ENCODE measurements around the gene TUBGCP6.

TUBGCP6 gene

DNA sequence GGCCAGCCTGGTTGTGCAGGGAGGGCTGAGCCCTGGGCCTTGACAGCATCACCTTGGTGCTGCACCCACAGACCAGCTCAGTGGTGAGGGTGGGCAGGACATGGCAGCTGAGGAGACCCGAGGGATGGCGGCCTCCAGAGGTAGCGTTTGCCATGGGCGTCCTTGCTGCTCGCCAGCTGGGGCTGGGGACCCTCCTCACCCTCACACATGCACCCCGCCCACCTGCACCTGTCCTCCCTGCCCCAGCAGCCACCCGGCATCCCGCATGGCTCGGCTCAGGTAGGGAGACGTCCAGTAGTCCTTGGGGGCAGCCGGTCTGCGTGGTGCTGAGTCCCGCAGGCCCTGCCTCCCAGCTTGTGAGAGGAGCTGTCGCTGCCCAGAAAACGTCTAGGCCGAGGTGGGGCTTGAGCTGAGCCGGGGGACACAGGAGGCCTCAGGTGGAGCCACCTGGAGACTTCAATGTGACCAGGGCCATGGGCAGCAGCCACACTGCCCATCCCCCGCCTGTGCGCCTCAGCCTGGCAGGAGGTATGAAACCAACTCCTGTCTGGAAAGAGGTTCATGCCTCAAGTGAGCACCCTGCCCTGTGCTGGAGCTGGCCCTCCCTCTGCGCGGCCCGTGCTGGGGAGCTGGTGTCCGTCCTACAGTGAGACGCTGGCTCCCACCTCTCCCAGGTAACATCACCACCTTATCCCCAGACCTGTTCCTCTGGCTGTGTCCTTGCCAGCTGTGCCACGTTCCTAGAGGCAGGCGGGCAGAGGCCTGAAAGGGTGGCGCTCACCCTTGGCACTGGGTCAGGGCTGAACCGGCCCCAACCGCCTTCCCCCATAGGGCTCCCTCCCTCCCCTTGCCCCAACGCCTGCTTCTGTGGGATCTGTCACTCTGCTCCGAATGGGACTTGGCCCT, 62.4 kb downstream of the TUBGCP6 start:
- no peak for DNase-seq
- H3K9ac ChIP-seq (ENCODE audit: low read depth, low read length): no peak overlapping the region
- no peak overlapping the region for H2AFZ ChIP-seq (ENCODE audit: low read depth, low read length)
- H3K4me1 ChIP-seq (ENCODE audit: insufficient read depth, low read length): peaks cover 14% of the 10 kb centered on the region
- H3K27ac ChIP-seq (ENCODE audit: low read length): no peak overlapping the region
- H3K36me3 ChIP-seq (ENCODE audit: insufficient read depth, low read length): no peaks in the 10 kb centered on the region
- H3K4me2 ChIP-seq (ENCODE audit: insufficient read depth, low read length): no peak overlapping the region
- no peak overlapping the region for H3K4me3 ChIP-seq (ENCODE audit: low read depth in 1 of 2, low read length in 2 of 2)
- no peaks in the 10 kb centered on the region for H3K9me3 ChIP-seq (ENCODE audit: insufficient read depth, low read length, severe bottlenecking)
- no peak for TF ChIP-seq EZH2 (IDR thresholded peaks at IDR 0.05; ENCODE audit: borderline replicate concordance, low read depth, low read length, severe bottlenecking)
- TF ChIP-seq, protein P1, sequence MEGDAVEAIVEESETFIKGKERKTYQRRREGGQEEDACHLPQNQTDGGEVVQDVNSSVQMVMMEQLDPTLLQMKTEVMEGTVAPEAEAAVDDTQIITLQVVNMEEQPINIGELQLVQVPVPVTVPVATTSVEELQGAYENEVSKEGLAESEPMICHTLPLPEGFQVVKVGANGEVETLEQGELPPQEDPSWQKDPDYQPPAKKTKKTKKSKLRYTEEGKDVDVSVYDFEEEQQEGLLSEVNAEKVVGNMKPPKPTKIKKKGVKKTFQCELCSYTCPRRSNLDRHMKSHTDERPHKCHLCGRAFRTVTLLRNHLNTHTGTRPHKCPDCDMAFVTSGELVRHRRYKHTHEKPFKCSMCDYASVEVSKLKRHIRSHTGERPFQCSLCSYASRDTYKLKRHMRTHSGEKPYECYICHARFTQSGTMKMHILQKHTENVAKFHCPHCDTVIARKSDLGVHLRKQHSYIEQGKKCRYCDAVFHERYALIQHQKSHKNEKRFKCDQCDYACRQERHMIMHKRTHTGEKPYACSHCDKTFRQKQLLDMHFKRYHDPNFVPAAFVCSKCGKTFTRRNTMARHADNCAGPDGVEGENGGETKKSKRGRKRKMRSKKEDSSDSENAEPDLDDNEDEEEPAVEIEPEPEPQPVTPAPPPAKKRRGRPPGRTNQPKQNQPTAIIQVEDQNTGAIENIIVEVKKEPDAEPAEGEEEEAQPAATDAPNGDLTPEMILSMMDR (IDR thresholded peaks at IDR 0.05; ENCODE audit: borderline replicate concordance, extremely low read depth, low read length, poor library complexity, severe bottlenecking): no peak
- ATAC-seq (ENCODE audit: insufficient read depth, low read depth): no peak
- H3K27me3 ChIP-seq (ENCODE audit: insufficient read depth, low read length, poor library complexity): no peaks in the 10 kb centered on the region
- peaks cover 19% of the 10 kb centered on the region for H3K79me2 ChIP-seq (ENCODE audit: insufficient read depth, low read length)
- H4K20me1 ChIP-seq (ENCODE audit: insufficient read depth, low read length): peaks cover 9% of the 10 kb centered on the region

GRCh38 chr22:50180727-50181521, 63.9 kb downstream of the TUBGCP6 start:
- H4K20me1 ChIP-seq (ENCODE audit: insufficient read depth, low read length): no peaks in the 10 kb centered on the region
- TF ChIP-seq, protein P1 (IDR thresholded peaks at IDR 0.05; ENCODE audit: borderline replicate concordance, extremely low read depth, low read length, poor library complexity, severe bottlenecking): no peak
- TF ChIP-seq EZH2 (IDR thresholded peaks at IDR 0.05; ENCODE audit: borderline replicate concordance, low read depth, low read length, severe bottlenecking): no peak
- no peak overlapping the region for H3K4me3 ChIP-seq (ENCODE audit: low read depth in 1 of 2, low read length in 2 of 2)
- no peak overlapping the region for H3K27ac ChIP-seq (ENCODE audit: low read length)
- H3K4me2 ChIP-seq (ENCODE audit: insufficient read depth, low read length): no peak overlapping the region
- H3K9me3 ChIP-seq (ENCODE audit: insufficient read depth, low read length, severe bottlenecking): no peaks in the 10 kb centered on the region
- no peaks in the 10 kb centered on the region for H3K36me3 ChIP-seq (ENCODE audit: insufficient read depth, low read length)
- no peak for ATAC-seq (ENCODE audit: insufficient read depth, low read depth)
- peaks cover 6% of the 10 kb centered on the region for H3K4me1 ChIP-seq (ENCODE audit: insufficient read depth, low read length)
- DNase-seq: no peak
- H3K27me3 ChIP-seq (ENCODE audit: insufficient read depth, low read length, poor library complexity): no peaks in the 10 kb centered on the region
- peaks cover 4% of the 10 kb centered on the region for H3K79me2 ChIP-seq (ENCODE audit: insufficient read depth, low read length)
- H3K9ac ChIP-seq (ENCODE audit: low read depth, low read length): no peak overlapping the region
- H2AFZ ChIP-seq (ENCODE audit: low read depth, low read length): no peak overlapping the region

DNA sequence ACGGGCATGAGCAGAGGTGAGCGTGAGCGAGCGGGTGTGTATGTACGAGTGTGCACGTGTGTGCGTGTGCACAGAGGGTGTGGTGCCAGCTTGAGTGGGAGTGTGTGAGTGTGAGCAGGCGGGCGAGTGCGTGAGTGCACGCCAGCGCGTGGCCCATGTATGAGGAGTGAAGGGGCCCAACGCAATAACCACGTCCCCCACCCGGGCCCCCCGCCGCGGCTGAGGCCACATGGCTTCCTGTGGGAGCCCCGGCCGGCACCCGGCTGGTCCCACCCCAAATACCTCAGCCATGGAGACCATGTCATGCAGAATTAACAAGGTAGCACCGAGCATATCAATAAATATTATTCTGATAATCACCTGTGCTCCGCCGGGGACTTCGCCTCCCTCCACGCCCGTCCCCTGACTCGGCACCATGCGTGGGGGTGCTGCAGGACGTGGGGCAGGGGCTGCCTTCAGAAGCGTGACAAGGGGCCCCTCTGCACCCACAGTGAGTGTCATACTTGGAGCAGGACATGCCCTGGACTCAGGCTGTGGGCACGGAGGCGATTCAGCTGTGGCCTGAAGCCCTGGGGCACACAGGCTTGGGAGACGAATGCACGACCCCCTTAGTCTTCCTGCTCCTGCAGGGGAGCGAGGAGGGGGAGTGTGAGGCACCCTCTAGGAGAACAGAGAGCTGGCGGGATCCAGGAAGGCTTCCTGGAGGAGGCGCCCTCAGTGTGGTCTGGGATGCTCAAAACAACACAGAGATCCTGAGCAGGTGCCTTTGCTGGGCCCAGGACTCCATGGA, 64.7 kb downstream of the TUBGCP6 start:
- ATAC-seq (ENCODE audit: insufficient read depth, low read depth): no peak
- Histone ChIP-seq H3K9me3 (ENCODE audit: insufficient read depth, low read length, severe bottlenecking) (no peaks in the 10 kb centered on the region), H3K27ac (ENCODE audit: low read length) (no peak overlapping the region), H2AFZ (ENCODE audit: low read depth, low read length) (no peak overlapping the region), H3K9ac (ENCODE audit: low read depth, low read length) (no peak overlapping the region), H3K36me3 (ENCODE audit: insufficient read depth, low read length) (no peaks in the 10 kb centered on the region), H3K27me3 (ENCODE audit: insufficient read depth, low read length, poor library complexity) (no peaks in the 10 kb centered on the region), H3K79me2 (ENCODE audit: insufficient read depth, low read length) (no peaks in the 10 kb centered on the region), H3K4me3 (ENCODE audit: low read depth in 1 of 2, low read length in 2 of 2) (no peak overlapping the region), H4K20me1 (ENCODE audit: insufficient read depth, low read length) (no peaks in the 10 kb centered on the region), H3K4me1 (ENCODE audit: insufficient read depth, low read length) (peaks cover 2% of the 10 kb centered on the region), H3K4me2 (ENCODE audit: insufficient read depth, low read length) (no peak overlapping the region)
- no peak for DNase-seq
- TF ChIP-seq, protein P1 (IDR thresholded peaks at IDR 0.05; ENCODE audit: borderline replicate concordance, extremely low read depth, low read length, poor library complexity, severe bottlenecking): no peak
- TF ChIP-seq EZH2 (IDR thresholded peaks at IDR 0.05; ENCODE audit: borderline replicate concordance, low read depth, low read length, severe bottlenecking): no peak
